MCF 10A (cell line): ENCODE data around the gene EPS8L1. TPM values are rescaled to one million over a fixed set of nuclear protein-coding genes. Genes with fewer than 3 reads are reported as not detected.

Source experiments
- BruUV-seq: library from RNA; stranded (reverse); fragments of 400-500 nt; replicated peaks from 2 replicates; lab custom pipeline; 2021; lab: Mats Ljungman, UMichigan
- CTCF ChIA-PET: fragments of 300-600 bp; sonication (Branson Sonifier 250); formaldehyde crosslinking; extraction: SDS; loops from one replicate; lab custom pipeline; 2021; ENCODE audit warnings: antibody characterized with exemption, inconsistent platforms; lab: Yijun Ruan, JAX
- POLR2A ChIA-PET: fragments of 300-600, 350-650 bp; sonication (Branson Sonifier 250); formaldehyde crosslinking; extraction: SDS; loops from one replicate; lab custom pipeline; 2020; ENCODE audit warnings: antibody characterized with exemption, inconsistent platforms; lab: Yijun Ruan, JAX
- DNase-seq: peaks from one replicate; pipeline ENCODE4 v3.0.0-alpha.2; 2018; ENCODE audit not compliant: unreplicated experiment
- H3K27ac Mint-ChIP-seq: one replicate; pipeline ENCODE4 v1.8.0; 2022; ENCODE audit warnings: mild to moderate bottlenecking, low read depth, mixed read lengths; ENCODE audit not compliant: unreplicated experiment
- H3K27me3 Mint-ChIP-seq: one replicate; pipeline ENCODE4 v1.8.0; 2022; ENCODE audit warnings: mixed read lengths; ENCODE audit not compliant: insufficient read depth, unreplicated experiment
- H3K36me3 Mint-ChIP-seq: one replicate; pipeline ENCODE4 v1.8.0; 2022; ENCODE audit warnings: mild to moderate bottlenecking, moderate library complexity, mixed read lengths; ENCODE audit not compliant: insufficient read depth, unreplicated experiment
- H3K4me1 Mint-ChIP-seq: one replicate; pipeline ENCODE4 v1.8.0; 2022; ENCODE audit warnings: mixed read lengths; ENCODE audit not compliant: insufficient read depth, unreplicated experiment
- H3K4me3 Mint-ChIP-seq: one replicate; pipeline ENCODE4 v1.8.0; 2022; ENCODE audit warnings: mild to moderate bottlenecking, moderate library complexity, mixed read lengths; ENCODE audit not compliant: unreplicated experiment
- H3K9me3 Mint-ChIP-seq: one replicate; pipeline ENCODE4 v1.8.0; 2022; ENCODE audit warnings: mixed read lengths; ENCODE audit not compliant: unreplicated experiment
- CTCF ChIP-seq: fragments of 200-600 bp; IDR thresholded peaks from one replicate; pipeline ENCODE4 v1.8.0; 2022; ENCODE audit warnings: antibody characterized with exemption, mild to moderate bottlenecking; ENCODE audit not compliant: unreplicated experiment
- intact Hi-C: fragments of 100-400 bp; cut with micrococcal nuclease; formaldehyde crosslinking; loops from 2 replicates; pipeline ENCODE4 v1.14.1; 2022
- total RNA-seq: library from RNA; stranded (reverse); gene quantifications from 2 replicates; pipeline ENCODE4 v1.2.3, GENCODE V29; 2022

Gene EPS8L1
- total RNA-seq, 1 experiment from 2014 or later = 17.9 TPM

GRCh38 chr19:55119053-55119452 is 43.4 kb downstream of the EPS8L1 start:
- ChIA-PET POLR2A (interaction anchor here (0.7 to 2.3 kb wide), 3 partner anchors 8 to 140 kb away, joined by 3 to 12 read pairs (median 10); partner anchors contain the start of gene PPP6R1), CTCF (no interaction called here)
- TF ChIP-seq CTCF = no peak
- Mint-ChIP-seq H3K27ac (no peak overlapping the region), H3K4me1 (peaks cover 25% of the 10 kb centered on the region), H3K9me3 (no peaks in the 10 kb centered on the region), H3K27me3 (peaks cover 17% of the 10 kb centered on the region), H3K4me3 (peak overlapping the region; percentile 87), H3K36me3 (peaks cover 4% of the 10 kb centered on the region)
- no TSS peak for BruUV-seq
- no peak for DNase-seq
- intact Hi-C loops = no loop called here

- peaks cover 5% of the 10 kb centered on the region for H3K4me1 Mint-ChIP-seq
- no peak overlapping the region for H3K4me3 Mint-ChIP-seq
- DNase-seq = no peak
- no peak for TF ChIP-seq CTCF
- H3K27ac Mint-ChIP-seq = no peak overlapping the region
- ChIA-PET CTCF (interaction anchor here (0.6 to 1.1 kb wide), 3 partner anchors 9 to 44 kb away, joined by 3 to 6 read pairs (median 5); no protein-coding TSS in a partner anchor), POLR2A (no interaction called here)
- intact Hi-C loops = no loop called here
- H3K36me3 Mint-ChIP-seq = peaks cover 6% of the 10 kb centered on the region
- no peaks in the 10 kb centered on the region for H3K27me3 Mint-ChIP-seq
- no peaks in the 10 kb centered on the region for H3K9me3 Mint-ChIP-seq
- BruUV-seq = no TSS peak
Observed at GRCh38 chr19:55131421-55131820, 55.8 kb downstream of the EPS8L1 start.

- H3K4me3 Mint-ChIP-seq = no peak overlapping the region
- ChIA-PET POLR2A (interaction anchor here (0.7 to 0.9 kb wide), 2 partner anchors 255 to 371 kb away, joined by 3 read pairs; no protein-coding TSS in a partner anchor), CTCF (interaction anchor here (0.6 to 1.1 kb wide), 4 partner anchors 9 to 359 kb away, joined by 3 to 6 read pairs (median 4); no protein-coding TSS in a partner anchor)
- no peaks in the 10 kb centered on the region for H3K9me3 Mint-ChIP-seq
- no peaks in the 10 kb centered on the region for H3K4me1 Mint-ChIP-seq
- peaks cover 6% of the 10 kb centered on the region for H3K36me3 Mint-ChIP-seq
- no peak overlapping the region for H3K27ac Mint-ChIP-seq
- H3K27me3 Mint-ChIP-seq = no peaks in the 10 kb centered on the region
- no peak for DNase-seq
- no peak for TF ChIP-seq CTCF
- BruUV-seq = no TSS peak
- intact Hi-C loops = no loop called here
Observed at GRCh38 chr19:55132453-55133129, 56.9 kb downstream of the EPS8L1 start.

DNA sequence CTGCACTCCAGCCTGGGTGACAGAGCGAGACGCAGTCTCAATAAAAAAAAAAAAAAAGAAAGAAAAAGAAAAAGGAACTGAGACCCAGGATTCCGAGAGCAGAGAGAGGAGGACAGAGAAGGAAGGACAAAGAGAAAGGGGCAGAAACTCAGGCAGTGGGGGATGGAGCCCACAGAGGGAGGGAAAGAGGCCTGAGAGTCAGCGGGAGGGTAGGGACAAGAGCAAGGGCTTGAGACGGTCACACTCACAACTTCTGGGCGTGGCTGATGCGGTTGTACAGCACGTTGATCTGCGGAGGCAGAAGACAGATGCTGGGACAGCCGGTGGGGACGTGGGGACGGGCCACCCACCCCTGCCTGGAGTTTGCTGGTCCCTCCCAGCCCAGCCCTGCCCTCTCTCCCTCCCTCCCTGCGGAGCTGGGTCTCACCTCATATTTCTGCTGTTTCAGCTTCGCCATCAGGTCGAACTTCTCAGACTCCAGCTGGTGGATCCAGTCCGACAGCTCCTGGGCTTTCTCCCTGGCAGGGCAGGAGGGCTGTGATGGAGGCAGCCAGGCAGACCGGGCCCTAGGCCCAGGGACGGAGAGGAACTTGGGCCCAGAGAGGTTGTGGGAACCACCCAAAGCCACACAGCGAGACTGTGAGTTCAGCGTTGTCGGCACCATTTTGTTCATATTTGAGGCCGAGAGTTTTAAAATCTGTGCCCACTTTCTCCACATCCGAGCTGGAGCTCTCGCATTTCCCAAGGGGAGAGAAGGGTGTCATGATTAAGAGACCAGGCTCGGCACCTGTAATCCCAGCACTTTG is 58.2 kb downstream of the EPS8L1 start:
- ChIA-PET POLR2A (no interaction called here), CTCF (interaction anchor here (0.6 to 0.7 kb wide), 2 partner anchors 10 to 186 kb away, joined by 3 read pairs; no protein-coding TSS in a partner anchor)
- Mint-ChIP-seq H3K9me3 (no peaks in the 10 kb centered on the region), H3K4me1 (no peaks in the 10 kb centered on the region), H3K4me3 (no peak overlapping the region), H3K27ac (no peak overlapping the region), H3K27me3 (no peaks in the 10 kb centered on the region), H3K36me3 (peaks cover 6% of the 10 kb centered on the region)
- no peak for TF ChIP-seq CTCF
- DNase-seq = no peak
- no TSS peak for BruUV-seq
- intact Hi-C loops = no loop called here
